Measurements from ENCODE around the gene LACC1.

- TF ChIP-seq, protein P1, sequence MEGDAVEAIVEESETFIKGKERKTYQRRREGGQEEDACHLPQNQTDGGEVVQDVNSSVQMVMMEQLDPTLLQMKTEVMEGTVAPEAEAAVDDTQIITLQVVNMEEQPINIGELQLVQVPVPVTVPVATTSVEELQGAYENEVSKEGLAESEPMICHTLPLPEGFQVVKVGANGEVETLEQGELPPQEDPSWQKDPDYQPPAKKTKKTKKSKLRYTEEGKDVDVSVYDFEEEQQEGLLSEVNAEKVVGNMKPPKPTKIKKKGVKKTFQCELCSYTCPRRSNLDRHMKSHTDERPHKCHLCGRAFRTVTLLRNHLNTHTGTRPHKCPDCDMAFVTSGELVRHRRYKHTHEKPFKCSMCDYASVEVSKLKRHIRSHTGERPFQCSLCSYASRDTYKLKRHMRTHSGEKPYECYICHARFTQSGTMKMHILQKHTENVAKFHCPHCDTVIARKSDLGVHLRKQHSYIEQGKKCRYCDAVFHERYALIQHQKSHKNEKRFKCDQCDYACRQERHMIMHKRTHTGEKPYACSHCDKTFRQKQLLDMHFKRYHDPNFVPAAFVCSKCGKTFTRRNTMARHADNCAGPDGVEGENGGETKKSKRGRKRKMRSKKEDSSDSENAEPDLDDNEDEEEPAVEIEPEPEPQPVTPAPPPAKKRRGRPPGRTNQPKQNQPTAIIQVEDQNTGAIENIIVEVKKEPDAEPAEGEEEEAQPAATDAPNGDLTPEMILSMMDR (IDR thresholded peaks at IDR 0.05; ENCODE audit: insufficient read depth, low read length, poor library complexity, severe bottlenecking): no peak
- TF ChIP-seq EZH2phosphoT487 (conservative IDR thresholded peaks at IDR 0.05; ENCODE audit: low read length): no peak
These were observed 26.7 kb upstream of the LACC1 start for GRCh38 chr13:43852923-43853404.
